Activated CD4-positive, alpha-beta T cell treated with anti-CD3 and anti-CD28 coated beads for 1 hour (primary cell): Measurements from ENCODE around the gene SECTM1.
A peak's percentile ranks its signal among the peaks of the same experiment; 100 is the strongest.

ENCODE experiments used
- DNase-seq: peaks from one replicate; pipeline ENCODE4 v3.0.0-alpha.2; 2020

Gene SECTM1

DNA sequence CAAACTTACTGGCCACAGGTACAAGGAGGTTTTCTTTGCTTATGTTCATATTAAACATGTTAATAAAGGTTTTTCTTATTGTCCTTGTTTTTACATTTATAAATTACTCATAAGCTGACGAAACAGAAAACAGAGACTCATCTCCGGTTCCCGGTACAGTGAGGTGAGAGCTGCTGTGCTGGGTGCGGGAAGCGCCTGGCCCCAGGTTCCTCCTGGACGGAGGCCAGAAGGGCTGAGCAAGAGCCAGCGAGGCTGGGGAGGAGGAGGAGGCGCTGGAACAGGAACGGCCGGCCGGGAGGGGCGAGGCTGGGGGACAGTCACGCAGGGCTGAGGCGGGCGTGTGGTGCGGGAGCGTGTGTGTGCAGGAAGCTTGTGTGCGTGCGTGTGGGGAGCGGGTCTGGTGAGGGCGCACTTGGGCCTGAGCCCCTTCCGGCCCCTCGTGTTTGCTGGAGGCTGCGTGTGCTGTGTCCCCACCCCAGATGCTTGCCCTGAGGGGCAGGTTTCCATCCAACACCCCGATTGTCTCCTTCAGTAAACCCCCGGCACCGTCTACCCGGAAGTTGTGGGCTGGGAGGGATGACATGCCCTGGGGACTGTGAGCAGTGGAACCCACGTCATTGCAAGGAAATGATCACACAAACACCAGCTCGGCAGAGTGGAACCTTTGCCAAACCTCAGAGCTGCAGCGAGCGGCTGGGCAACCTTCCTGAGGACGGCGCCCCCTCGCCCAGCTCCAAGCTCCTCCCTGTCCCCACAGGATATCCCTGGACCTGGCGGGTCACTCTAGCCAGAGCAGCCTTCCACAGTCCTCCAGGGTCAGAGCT lies 35.6 kb downstream of the SECTM1 start:
- DNase-seq: peak; percentile 92

DNA sequence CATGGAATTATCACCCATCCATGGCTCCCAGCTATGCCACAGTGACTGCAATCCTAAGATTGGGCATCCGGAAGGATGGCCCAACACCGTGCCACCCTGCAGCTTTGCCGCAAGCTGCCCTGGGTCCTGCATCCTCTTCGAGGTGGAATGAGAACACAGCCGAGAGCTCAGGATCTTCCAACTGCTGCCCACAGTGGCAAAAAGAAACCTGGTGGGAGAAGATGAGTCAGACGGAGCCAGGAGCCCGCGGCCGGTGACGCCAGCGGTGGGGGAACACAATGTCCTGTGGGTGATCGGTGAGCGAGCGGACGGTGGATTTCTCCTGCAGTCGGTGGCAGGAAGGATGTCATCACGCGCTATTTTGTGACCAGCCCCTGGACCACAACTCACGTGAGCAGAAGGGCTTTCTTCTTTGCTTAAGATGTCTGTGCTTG lies 36.3 kb downstream of the SECTM1 start:
- DNase-seq: peak; percentile 79

DNA sequence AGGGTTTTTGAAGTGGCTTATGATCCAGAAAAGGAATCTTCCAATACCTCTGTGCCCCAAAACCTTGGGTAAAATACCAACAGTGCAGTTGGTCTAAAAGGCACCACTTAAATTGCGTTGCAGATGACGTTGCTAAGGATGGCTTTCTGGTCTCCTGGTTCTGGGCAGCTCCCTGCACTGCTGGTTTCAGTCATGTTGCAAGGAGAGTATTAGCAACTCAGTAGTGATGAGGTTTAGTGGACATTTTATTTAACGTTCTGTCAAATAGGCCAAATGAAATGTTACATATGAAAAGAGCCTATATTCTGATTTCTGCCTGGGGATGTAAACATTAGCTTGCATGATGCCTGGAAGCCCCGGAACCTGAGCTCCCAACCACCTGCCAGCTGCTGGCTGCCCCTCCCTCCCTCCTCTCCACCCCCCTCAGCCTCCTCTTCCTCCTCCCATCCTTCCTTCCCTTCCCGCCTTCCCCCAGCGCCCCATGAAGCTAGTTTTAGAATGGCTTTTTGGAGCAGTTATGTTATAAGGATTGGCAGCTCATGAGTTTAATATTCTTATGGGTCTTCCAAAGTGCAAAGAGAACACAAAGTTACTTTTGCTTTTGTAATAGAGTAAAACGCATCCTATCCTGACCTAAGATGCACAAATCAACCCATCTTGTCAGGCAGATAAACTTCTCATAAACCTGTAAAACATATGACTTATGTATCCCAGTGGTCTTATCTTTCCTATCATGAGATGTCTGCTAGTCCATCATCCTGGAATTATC lies 36.9 kb downstream of the SECTM1 start:
- DNase-seq: no peak

DNA sequence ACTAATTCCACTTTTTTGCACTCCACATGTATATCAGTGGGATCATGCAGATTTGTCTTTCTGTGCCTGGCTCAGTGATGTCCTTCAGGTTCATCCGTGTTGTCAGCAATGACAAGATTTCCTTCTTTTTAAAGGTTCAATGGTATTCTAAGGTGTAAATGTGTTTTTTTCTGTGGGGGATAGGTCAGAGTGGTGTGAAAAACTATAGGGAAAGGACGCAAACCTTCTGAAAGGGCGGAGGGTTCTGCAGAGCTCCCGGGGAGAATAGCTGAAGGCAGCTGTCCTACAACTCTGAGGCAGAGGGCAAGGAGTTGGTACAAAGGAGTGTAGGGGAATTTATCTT lies 38.1 kb downstream of the SECTM1 start:
- DNase-seq: no peak

DNA sequence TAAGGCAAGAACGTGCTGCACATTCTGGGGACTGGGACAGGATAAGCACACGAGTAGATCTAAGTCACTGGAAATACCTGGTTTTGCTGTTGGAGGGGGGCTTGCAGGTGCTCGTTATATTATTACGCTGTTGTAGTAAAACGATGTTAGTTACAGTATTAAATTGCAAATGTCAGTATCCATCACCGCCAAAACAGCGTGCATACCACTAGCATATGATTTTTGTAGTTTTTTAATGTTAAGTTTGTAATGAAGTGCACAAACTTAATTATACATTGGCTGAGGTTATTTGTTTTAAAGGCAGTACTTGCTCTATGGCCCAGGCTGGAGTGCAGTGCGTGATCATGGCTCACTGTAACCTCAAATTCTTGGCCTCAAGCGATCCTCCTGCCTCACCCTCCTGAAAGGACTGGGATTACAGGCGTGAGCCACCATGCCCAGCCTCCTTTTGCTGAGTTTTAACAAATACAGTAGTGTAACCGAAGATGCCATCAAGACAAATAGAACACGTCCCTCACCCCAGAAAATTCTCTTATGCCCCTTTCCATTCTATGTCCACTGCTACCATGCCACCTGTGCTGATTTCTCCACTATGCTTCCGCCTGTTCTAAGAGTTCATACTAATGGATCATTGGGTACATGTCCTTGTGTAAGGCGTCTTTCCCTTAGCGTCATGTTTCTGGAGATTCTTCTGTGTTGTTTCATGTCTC lies 39.3 kb downstream of the SECTM1 start:
- DNase-seq: no peak

DNA sequence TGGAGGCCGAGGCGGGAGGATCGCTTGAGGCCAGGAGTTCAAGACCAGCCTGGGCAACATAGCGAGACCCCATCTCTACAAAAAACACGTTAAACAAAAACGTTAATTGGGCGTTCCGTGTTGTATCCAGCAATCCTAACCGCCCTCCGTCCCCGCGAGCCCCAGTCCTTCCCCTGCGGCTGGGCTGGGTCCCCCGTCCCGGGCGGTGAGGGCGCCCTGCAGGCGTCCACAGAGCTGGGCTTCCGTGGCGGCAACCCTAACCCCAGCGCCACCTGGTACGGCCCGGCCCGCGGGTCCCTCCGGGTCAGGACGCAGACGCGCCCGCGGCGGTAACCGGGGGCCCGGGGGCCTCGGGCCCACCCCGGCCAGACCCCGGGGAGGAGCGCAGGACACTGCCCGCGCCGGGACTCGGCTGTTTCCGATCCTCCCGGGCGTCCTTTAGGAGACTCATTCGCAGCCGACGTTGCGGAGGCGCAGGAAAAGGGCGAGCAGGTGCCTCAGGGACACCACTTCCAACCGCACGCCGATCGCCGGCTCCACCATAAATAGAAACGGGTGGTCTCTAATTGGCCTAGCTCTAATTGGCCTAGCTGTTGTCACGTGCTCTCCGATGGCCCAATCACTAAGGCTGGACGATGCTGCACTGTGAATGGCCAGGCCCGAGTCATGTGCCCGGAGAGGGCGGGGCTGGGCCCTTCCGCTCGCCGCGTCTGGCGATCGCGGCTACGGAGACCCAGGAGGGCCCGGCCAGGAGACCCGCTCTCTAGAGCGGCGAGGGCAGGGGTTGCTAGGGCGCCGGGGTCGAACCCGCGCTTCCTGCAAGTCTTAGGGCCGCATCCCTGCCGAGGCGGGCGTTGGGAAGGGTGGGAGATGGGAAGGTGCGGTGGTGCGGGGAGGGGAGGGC lies 41.1 kb downstream of the SECTM1 start:
- DNase-seq: peak; percentile 88

DNA sequence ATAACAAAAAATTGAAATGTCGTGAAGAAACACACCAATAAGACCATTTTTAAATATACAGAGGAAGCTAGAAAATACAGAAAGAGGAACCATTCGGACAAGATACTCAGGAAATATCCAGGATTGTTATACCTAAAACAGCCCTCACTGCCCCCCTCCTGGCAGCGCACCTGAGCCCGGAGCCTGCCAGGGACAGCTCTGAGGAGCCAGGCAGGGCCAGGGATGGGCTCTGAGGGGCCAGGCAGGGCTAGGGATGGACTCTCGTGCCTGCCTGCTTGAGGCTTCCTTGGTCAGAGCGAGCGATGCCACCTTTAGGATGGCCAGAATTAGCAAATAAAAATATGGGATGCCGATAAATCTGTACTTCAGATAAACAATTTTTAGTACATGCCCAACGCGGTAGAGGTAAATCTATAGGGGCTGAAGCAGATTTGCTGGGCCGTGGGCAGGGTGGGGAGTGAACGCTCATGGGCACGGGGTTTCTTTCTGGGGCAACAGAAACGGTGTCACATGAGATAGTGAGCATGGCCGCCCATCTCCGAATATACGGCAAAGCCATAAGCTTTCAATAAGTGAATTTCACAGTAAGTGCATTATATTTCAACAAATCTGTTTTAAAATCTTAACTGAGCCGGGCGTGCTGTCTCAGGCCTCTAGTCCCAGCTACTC lies 41.9 kb downstream of the SECTM1 start:
- DNase-seq: no peak

DNA sequence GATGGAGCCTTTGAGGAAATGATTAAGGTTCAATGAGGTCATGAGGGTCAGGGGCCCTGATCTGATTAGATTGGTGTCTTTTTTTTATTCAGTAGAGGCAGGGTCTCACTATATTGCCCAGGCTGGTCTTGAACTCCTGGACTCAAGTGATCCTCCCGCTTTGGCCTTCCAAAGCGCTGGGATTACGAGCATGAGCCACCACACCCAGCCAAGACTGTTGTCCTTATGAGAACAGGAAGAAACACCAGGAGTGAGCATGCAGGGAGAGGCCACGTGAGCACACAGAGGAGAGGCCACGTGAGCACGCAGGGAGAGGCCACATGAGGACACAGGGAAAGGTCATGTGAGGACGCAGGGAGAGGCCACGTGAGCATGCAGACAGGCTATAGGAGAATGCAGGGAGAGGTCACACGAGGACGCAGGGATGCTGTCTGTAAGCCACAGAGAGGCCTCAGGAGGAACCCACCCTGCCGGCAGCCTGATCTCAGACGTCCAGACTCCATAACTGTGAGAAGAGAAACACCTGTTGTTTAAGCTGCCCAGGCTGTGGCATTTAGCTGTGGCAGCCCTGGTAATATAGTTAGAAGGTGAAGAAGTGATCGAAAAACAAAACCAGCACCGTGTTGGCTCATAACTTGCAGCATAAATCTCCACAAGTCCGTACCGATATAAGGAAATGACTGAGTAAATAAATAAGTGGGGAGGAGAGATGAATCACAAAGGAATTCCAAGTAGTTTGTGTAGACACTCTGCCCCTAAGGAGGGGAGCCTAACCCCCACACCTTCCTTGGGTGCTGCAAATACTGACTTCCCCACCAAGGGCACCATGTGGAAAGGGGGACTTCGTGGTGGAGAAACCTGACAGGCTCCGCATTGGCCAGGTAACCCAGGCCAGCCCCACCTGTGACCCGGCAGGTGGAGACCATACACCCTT lies 45.4 kb downstream of the SECTM1 start:
- no peak for DNase-seq

DNA sequence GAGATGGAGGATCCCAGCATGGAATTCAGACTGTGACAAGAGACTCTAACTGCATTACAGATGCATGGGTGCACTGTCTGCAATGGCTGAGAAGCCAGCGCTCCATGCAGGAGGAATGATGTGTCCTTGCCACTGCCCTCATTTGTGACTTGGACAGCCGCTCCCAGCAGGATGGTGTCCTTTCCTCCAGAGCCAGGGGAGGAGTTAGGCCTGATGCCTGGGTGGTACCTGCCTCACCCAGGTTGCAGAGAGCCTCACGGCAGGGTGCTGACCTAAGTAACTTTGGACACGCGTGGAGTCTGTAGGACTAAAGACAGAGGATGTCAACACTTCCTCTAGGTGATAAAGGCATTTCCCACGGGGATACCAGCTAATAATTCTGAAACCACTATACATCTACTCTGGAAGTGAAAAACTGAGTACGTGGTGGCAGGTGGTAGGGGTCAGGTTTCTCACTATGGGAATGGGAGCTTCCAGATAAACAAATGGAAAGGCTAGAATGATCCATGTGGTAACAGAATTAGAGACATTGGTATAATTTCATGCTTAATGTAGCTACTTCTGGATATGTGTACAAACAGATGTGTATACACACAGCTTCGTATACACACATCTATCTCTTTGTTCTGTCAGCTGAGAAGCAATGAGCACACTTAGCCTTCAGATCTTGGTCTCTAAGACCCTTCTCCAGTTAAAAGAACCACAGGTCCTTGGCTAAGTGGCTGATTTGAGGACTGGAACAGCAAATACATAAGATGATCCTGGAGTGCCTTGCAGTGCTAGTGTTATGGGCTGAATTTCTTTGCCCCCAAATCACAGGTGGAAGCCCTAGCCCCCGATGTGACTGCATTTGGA lies 46.3 kb downstream of the SECTM1 start:
- no peak for DNase-seq

DNA sequence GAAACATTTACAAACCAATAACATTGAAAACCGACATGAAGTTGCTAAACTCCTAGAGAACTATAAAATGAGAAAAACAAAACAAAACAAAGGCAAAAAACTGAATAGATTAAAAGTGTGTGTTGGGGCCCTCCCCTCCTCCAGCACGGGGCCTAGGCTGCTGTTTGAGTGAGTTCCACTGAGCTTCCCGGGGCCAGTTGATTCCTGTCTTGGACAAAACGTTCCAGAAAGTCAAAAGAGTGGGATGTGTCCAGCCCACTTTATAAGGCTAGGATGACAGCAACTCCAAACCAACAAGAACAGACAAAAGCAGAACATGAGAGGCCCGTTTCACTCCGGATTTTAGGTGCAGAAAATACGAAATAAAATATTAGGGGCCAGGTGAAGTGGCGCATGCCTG lies 48.4 kb downstream of the SECTM1 start:
- no peak for DNase-seq

DNA sequence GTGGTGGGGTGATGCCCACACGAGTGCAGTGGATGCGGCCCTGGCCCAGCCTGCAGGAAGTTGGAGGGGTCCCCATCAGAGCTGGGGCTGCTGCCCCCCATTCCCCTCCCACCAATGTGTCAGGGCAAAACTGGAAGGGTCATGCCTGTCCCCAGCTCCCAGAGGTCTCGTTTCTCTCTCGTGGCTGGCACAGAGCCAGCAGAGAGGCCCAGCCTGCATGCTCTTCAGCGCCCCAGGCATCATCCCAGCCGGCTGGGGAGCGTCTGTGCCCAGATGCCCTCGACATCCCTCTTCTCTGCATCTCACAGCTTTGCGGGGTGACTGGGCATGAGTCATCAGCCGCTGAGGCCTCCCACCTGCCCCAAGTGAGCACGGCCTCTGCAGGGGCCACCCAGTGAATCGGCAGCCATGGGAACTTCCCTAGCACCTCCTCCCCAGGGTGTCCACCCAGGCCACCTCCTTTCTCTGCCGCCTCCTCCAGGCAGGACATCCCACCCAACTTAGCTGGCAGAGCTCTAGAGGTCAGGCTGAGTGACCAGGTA lies 50.3 kb downstream of the SECTM1 start:
- no peak for DNase-seq

DNA sequence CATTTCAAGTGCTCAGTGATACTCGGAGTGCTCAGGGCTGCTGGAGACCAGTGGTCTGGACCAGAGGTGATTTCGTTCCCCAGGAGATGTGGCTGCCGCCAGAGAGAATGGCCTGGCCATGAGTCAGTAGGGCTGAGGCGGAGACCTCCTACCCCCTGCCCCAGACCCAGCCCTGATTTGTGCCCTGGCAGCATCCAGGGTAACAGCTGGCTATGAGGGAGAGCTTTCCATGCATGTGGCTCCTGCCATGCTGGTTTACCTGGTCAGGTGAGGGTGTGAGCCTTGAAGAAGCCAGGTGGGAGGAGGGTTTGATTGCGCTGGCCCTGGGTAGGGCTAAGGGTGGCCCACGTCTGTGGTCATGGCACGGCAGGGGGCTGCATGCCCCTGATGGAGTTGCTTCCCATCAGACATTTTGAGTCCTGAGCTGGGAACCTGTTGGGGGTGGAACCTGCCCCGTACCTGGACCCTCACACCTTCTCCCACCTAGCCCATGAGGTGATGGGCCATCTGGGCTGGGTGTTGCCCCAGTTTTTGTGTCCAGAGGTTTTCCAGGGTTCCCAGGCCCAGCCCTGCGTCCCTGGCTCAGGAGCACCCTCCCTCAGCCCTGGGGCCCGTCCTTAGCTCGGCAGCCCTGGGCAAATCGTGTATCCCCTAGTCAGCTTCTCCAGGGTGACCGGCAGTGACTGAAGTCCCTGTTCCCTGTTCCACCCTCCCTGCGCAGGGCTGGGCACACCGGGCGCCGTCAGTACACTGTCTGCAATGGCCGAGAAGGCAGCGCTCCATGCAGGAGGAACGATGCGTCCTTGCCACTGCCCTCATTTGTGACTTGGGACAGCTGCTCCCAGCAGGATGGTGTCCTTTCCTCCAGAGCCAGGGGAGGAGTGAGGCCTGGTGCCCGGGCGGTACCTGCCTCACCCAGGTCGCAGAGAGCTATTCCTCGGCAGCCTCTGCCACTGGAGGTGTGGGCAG lies 51.0 kb downstream of the SECTM1 start:
- DNase-seq: no peak

DNA sequence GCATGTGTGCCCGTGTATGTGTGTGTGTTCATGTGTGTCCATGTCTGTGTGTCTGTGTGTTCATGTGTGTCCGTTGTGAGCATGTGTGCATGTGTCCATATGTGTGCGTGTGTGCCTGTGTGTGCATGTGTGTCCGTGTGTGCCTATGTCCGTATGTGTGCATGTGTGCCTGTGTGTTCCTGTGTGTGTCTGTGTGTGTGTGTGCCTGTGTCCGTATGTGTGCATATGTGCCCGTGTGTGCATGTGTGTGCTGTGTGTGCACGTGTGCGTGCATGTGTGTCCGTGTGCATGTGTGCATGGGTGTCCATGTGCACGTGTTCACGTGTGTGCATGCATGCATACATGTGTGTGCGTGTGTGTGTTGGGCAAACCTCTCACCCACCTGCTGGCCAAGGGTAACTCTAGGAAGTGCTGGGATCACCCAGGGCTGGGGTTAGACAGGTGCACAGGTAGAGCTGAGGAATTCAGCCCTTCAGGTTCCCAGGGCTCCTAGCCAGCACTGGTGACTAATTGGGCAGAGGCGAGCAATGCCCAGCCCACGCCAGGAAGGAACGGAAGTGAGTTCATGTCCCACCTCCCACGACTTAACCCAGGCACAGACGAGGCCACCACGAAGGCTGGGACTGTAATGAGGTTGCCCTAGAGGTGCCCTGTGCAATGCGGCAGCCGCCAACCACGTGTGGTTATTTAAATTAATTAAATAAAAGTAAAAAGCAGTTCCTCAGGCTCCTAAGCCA lies 51.9 kb downstream of the SECTM1 start:
- no peak for DNase-seq

DNA sequence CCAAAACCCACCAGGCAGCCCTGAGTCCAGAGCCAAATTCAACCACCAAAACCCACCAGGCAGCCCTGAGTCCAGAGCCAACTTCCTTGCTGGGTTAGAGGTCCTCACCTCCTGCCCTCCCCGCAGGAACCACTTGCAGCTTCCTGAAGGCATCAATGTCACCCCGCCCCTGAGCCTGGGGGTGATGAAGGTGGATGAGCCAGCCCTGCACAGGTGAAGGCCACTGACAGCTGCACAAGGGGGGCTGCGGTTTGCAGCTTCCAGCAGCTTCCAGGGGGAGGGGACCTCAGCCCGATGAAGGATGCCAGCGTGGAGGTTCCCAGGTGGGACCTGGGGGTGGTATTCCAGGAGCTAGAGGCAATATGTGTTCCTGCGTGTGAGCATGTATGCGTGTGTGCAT lies 52.5 kb downstream of the SECTM1 start:
- DNase-seq: no peak

DNA sequence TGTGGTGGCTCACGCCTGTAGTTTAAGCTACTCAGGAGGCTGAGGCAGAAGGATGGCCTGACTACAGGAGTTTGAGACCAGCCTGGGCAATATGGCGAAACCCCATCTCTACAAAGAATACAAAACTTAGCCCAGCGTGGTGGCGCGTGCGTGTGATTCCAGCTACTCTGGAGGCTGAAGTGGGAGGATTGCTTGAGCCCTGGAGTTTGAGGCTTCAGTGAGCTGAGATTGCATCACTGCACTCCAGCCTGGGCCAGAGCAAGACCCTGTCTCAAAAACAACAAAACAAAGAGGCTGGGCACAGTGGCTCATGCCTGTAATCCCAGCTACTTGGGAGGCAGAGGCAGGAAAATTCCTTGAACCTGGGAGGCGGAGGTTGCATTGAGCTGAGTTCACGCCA lies 53.0 kb downstream of the SECTM1 start:
- DNase-seq: no peak

DNA sequence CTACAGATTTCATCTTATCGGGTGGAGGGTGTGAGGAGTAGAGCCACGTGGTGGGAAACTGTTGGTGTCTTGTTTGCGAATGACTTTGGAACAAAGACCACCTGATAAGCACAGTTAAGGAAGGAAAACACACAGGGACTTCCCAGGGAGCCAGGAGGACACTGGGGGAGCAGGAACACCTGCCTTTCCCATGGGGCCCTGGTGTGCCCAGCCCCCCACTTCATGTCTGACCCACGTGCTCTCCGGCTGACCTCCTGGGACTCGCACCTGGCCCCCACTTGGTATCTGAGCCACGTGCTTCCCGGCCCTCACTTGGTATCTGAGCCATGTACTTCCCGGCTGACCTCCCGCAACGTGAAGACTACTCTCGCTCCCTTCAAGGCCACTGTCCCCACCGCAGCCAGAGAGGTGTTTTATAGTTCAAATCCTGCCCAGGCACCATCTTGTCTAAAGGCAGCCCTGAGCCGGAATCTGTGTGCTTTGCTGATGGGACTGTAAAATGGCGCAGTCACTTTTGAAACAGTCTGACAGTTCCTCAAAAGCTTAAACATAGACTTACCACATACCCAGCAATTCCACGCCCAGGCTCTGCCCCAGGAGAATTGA lies 54.7 kb downstream of the SECTM1 start:
- no peak for DNase-seq

DNA sequence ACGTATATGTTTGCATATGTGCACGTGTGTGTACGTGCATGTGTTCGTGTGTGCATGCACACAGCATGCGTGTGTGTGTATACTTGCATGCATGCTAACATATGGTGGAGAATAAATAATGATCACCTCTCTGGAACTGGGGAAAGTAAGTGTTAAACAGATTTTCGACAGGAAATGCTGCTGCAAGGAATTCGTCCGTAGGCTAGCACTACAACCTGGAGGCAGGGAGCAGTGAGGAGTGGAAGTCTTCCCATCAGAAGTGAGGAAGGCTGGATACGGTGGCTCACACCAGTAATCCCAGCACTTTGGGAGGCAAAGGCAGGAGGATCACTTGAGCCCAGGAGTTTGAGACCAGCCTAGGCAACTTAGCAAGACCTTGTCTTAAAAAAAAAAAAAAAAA lies 55.3 kb downstream of the SECTM1 start:
- DNase-seq: no peak
